ENCODE measurements around the gene PRPF19.

GRCh38 chr11:60934790-60935605, 28.6 kb upstream of the PRPF19 start:
- TF ChIP-seq POLR2A (IDR thresholded peaks at IDR 0.05; ENCODE audit: low read depth, low read length) (no peak), CTCF (conservative IDR thresholded peaks at IDR 0.05; ENCODE audit: low read depth, low read length) (no peak)
